Nephron (organoid): ENCODE results near the gene TEX48.

Experiments used
- H3K27ac Mint-ChIP-seq, 3 experiments: 2 replicates each; pipeline ENCODE4 v1.8.0; 2020; ENCODE audit warnings: mixed read lengths in 3 of 3, mild to moderate bottlenecking in 2 of 3, moderate library complexity in 1 of 3
- H3K27me3 Mint-ChIP-seq: 2 replicates; pipeline ENCODE4 v1.8.0; 2021; ENCODE audit warnings: low read depth, mild to moderate bottlenecking, moderate library complexity, mixed read lengths
- H3K36me3 Mint-ChIP-seq: 2 replicates; pipeline ENCODE4 v1.8.0; 2020; ENCODE audit warnings: low read depth, mixed read lengths
- H3K4me1 Mint-ChIP-seq: 2 replicates; pipeline ENCODE4 v1.8.0; 2020; ENCODE audit warnings: mixed read lengths
- H3K4me3 Mint-ChIP-seq, 3 experiments: 2 replicates each; pipeline ENCODE4 v1.8.0; 2020; ENCODE audit warnings: mild to moderate bottlenecking in 3 of 3, mixed read lengths in 3 of 3, moderate library complexity in 2 of 3
- H3K9me3 Mint-ChIP-seq: 2 replicates; pipeline ENCODE4 v1.8.0; 2020; ENCODE audit warnings: mixed read lengths
- CTCF ChIP-seq, 3 experiments: fragments of 200-600 bp; sonication (generic); IDR thresholded peaks; one replicate each; pipeline ENCODE4 v1.5.0; 2021; ENCODE audit warnings: antibody characterized with exemption in 3 of 3; ENCODE audit not compliant: unreplicated experiment in 3 of 3

The TEX48 gene

DNA sequence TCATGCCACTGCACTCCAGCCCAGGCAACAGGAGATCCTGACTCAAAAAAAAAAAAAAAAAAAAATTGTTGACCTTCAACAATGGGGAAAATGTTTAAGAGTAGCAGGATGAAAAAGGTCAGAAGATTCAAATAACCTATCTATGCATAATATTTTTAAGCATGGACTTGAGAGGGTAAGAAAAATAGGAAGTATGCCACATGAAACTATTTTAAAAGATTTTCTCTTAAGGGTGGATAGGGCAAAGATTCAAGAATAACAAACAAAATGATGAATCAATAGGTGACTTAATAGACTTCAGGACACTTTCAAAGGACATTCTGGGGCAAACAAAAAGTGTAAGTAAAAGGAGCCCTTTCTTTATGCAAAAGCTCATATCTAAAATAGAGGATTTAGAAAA, 3.2 kb downstream of the TEX48 start:
- peaks cover 10% of the 10 kb centered on the region for H3K27me3 Mint-ChIP-seq
- TF ChIP-seq CTCF (IDR thresholded peaks at IDR 0.05; ENCODE audit: unreplicated experiment in 3 of 3) = no peak
- H3K27ac Mint-ChIP-seq = no peak overlapping the region
- peaks cover 2% of the 10 kb centered on the region for H3K9me3 Mint-ChIP-seq
- H3K4me1 Mint-ChIP-seq = peaks cover 29% of the 10 kb centered on the region
- no peak overlapping the region for H3K4me3 Mint-ChIP-seq
- no peaks in the 10 kb centered on the region for H3K36me3 Mint-ChIP-seq

- TF ChIP-seq CTCF (IDR thresholded peaks at IDR 0.05; ENCODE audit: unreplicated experiment in 3 of 3) = no peak
- Mint-ChIP-seq H3K27me3 (peaks cover 10% of the 10 kb centered on the region), H3K4me1 (peaks cover 25% of the 10 kb centered on the region), H3K36me3 (no peaks in the 10 kb centered on the region), H3K4me3 (no peak overlapping the region), H3K27ac (peak overlapping the region in 1 of 3 experiments; percentile 79), H3K9me3 (peaks cover 2% of the 10 kb centered on the region)
Measured at GRCh38 chr9:114678130-114678529, 3.9 kb downstream of the TEX48 start.

- Mint-ChIP-seq H3K36me3 (no peaks in the 10 kb centered on the region), H3K27ac (peak overlapping the region; percentile 30 to 79 (median 44)), H3K4me3 (peak overlapping the region in 1 of 3 experiments; percentile 5), H3K27me3 (peaks cover 10% of the 10 kb centered on the region), H3K4me1 (peaks cover 21% of the 10 kb centered on the region), H3K9me3 (peaks cover 2% of the 10 kb centered on the region)
- no peak for TF ChIP-seq CTCF (IDR thresholded peaks at IDR 0.05; ENCODE audit: unreplicated experiment in 3 of 3)
Measured at GRCh38 chr9:114677418-114677817, 4.6 kb downstream of the TEX48 start.

GRCh38 chr9:114676901-114677300, 5.1 kb downstream of the TEX48 start:
- H3K27me3 Mint-ChIP-seq = peaks cover 10% of the 10 kb centered on the region
- H3K9me3 Mint-ChIP-seq = peaks cover 2% of the 10 kb centered on the region
- H3K4me3 Mint-ChIP-seq = no peak overlapping the region
- peak overlapping the region in 2 of 3 experiments; percentile 30 to 48 for H3K27ac Mint-ChIP-seq
- peaks cover 21% of the 10 kb centered on the region for H3K4me1 Mint-ChIP-seq
- H3K36me3 Mint-ChIP-seq = no peaks in the 10 kb centered on the region
- no peak for TF ChIP-seq CTCF (IDR thresholded peaks at IDR 0.05; ENCODE audit: unreplicated experiment in 3 of 3)

DNA sequence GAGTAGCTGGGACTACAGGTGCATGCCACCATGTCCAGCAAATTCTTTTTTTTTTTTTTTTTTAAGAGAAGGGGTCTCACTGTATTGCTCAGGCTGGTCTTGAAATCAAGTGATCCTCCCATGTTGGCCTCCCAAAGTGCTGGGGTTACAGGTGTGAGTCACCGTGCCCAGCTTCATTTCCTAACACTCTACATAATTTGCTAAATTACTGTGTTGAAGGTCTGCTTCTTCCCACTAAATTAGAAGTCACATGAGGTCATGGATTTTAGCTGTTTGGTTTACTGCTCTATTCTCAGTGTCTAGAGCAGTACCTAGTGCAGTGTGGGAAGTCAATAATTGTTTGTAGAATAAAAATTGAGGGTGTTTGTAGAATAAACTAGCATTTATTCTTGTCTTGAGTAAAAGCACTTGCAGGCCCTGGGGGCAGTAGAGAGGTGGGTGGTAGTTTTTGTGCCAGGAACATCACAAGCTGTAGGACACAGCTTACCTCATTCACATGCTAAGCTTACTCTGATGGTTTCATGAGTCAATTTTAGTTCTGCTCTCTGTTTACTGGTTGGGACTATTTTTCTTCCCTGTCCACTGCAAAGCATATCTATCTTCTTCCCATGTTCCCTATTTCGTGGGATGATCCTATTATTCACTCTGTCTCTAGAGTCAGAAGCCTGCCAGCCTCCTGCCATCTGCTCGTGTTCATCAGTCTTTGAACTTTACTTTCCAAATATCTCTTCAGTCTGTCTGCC, 7.0 kb downstream of the TEX48 start:
- H3K27me3 Mint-ChIP-seq = peaks cover 6% of the 10 kb centered on the region
- H3K36me3 Mint-ChIP-seq = no peaks in the 10 kb centered on the region
- TF ChIP-seq CTCF (IDR thresholded peaks at IDR 0.05; ENCODE audit: unreplicated experiment in 3 of 3) = no peak
- H3K9me3 Mint-ChIP-seq = peaks cover 2% of the 10 kb centered on the region
- peaks cover 21% of the 10 kb centered on the region for H3K4me1 Mint-ChIP-seq
- H3K27ac Mint-ChIP-seq = no peak overlapping the region
- H3K4me3 Mint-ChIP-seq = no peak overlapping the region
